HG03558 (cell line): ENCODE results near the gene RHEX.

Source experiments
- ATAC-seq: cut with Tn5 transposase; IDR thresholded peaks from one replicate; pipeline ENCODE4 v1.9.1; 2021; ENCODE audit warnings: moderate number of reproducible peaks; ENCODE audit not compliant: unreplicated experiment; ENCODE audit errors: extremely low read depth

The RHEX gene

DNA sequence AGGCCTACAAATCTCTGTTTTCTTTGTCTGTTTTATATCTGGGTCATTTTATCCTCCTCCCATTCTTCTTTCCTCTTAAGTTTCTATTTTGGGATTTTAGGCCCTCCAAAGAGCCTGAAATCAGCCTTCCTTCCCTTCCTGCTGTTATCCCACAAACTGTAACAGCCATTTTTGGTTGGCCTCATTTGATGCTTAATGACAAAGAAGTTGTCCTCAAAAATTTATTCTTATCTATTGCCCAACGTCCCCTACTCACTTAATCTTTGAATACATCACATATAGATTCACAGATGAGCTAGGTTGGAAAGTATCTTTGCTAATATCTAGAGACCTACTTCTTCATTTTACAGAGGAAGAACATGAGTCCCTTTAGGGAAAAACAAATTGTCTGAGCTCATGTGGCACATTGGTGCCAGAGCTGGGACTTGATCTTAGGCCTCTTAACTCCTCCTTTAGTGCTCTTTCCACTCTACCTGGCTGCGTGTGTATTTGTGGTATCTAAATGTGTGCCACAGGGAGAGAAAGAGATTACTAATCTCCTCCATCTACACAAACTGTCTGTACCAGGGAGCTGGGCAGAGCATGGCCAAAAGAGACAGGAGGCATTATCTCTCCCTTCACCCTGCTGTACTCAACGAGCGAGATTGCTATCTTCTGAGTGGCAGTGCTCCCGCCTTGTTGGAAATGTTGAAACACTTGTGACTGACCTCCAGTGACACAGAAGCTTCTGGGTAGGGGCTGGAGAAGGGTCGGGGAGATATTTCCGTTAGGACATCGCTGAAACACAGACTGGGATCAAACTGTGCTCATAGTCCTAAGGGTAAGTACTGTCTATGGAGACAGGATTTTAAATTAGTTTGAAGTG is 30.1 kb downstream of the RHEX start:
- no peak for ATAC-seq

DNA sequence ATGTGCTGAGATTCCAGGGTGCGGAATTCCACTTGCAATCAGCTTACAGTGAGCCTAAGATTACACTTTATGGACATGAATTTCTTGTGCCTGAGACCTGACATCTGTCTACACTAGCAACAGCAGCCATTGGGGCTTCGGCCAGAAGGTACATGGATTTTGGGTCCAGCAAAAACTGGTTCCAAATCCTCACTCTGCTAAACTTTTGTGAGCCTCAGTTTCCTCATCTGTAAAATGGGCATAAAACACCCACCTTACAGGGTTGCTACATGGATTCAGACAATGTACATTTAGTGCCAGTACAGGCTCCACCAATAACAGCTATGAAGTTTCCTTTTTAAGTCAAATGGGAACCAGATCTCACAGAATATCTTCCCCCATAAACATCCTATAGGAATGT is 30.8 kb downstream of the RHEX start:
- no peak for ATAC-seq

DNA sequence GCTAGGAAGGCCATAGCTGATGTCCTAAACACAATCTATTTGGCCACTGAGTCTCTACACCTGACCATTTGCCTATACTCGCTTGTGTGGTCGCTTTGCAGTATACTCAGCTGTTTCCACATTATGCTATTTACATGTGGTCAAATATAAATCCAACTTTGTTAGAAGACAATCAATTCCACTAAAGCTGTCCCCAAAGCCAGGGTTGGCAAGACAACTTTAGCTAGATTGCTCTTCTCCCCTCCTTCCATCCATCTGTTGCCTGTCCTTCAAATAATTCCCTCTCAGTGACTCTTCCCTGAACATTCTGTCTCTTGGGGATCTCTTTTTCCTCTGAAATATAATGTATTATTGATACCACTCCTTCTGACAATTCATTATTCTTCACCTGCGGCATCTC is 34.1 kb downstream of the RHEX start:
- ATAC-seq = no peak

DNA sequence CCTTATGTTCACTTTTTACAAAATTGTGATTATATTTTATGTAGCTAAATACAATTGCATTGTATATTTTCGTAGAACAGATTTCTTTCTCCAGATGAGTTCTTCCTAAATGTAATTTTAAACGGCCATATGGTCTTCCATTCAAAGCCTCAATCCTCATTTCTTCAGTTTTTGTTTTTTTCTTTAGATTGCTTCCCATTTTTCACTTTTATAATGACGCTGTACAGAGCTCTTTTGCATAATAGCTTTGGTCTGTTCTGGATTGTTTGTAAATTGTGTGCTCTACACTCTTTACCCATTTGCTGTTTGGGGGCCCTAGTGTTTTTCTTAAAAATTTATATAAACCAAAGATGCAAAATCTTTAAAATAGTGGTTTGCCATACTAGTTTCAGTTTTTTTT is 36.4 kb downstream of the RHEX start:
- ATAC-seq = no peak

- no peak for ATAC-seq
These were observed 41.1 kb downstream of the RHEX start for GRCh38 chr1:206094024-206094423.

DNA sequence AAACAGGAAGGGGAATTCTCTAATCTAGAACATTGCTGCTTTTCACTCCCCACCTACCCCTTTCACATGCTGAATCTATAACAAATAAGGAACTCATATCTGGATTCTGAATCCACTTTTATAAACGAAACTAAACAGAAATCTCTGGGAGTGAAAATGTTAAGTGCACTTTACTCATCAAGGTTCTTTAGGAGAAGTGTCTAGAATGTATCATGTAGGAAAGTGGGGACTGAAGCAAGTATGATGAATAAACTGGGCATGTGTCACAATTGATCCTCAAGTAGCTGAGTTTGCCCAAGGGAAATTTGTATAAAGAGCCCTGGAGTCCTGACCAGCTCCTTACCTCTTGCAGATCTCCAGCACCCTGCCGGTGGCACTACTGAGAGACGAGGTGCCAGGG is 44.4 kb downstream of the RHEX start:
- no peak for ATAC-seq

GRCh38 chr1:206098242-206098919 is 45.4 kb downstream of the RHEX start:
- no peak for ATAC-seq

GRCh38 chr1:206100226-206100815 is 47.3 kb downstream of the RHEX start:
- ATAC-seq = no peak

DNA sequence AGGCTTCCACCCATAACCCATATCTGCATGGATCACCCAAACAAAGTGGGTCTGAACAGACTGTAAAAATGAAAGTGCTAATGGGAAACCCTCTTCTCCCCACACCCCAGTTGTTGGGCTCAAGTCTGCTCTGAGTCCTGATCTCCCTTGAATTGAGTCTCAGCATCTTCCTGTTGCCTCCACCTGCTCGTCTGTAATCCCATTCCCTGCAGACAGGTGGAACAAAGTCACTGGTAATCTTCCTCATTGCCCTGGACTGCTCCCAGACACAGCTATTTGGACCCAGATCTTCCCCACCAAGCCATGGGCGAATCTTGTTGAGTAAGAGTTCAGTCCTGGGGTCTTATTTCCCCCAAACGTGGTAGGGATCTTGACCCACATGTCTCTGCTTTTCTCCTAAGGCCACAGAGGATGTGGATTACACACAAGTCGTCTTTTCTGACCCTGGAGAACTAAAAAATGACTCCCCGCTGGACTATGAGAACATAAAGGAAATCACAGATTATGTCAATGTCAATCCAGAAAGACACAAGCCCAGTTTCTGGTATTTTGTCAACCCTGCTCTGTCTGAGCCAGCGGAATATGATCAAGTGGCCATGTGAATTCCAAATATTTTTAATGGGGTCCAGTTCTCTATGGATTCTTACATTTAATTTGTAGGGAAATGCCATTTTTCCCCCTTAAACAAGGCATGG is 48.5 kb downstream of the RHEX start:
- no peak for ATAC-seq

GRCh38 chr1:206102292-206102936 is 49.4 kb downstream of the RHEX start:
- ATAC-seq = no peak

DNA sequence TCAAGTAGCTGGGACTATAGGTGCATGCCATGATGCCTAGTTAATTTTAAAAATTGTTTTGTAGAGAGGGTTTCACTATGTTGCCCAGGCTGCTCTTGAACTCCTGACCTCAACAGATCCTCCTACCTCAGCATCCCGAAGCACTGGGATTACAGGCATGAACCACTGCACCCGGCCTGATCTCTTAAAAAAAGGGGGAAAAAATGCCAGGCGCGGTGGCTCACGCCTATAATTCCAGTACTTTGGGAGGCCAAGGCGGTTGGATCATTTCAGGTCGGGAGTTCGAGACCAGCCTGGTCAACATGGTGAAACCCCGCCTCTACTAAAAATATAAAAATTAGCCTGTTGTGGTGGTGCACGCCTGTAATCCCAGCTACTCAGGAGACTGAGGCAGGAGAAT is 51.0 kb downstream of the RHEX start:
- no peak for ATAC-seq

GRCh38 chr1:206105464-206105995 is 52.6 kb downstream of the RHEX start:
- ATAC-seq = no peak

DNA sequence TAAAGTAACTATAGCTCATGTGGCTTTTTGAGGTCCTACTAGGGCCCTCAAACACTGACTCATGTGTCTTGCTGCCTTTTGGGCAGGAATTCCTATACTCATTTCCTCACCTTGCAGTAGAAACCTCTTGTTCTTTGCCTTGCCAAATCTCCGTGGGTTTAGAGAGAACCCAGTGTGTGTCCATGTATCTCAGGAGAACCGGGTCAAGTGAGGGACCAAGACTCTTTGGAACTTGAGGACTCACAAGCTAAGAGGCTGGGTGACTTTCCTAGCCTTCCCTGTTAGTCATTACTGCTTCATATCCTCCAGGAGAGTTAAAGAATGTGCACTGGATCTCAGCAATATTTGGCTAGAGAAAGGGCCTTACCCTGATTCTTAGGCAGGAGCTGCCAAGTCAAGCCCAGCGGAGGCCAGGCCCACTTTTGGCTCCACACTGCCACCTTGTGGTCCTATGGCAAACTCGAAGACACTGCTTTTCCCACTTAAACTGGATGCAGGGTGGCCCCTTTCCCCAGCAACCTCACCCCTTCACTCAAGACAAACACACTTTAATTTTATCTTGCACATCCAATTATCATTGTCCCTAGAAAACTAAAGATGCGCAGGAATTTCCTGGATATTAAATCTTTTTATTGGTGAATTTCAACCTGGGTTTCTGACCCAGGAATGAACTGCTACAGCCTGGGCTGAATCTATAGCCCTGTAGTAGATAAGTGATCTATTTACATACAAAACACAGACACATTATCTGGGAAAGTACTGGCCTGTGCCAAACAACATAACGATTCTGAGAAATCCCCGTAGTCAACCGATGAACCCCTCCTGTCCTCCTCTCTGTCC is 53.6 kb downstream of the RHEX start:
- no peak for ATAC-seq

DNA sequence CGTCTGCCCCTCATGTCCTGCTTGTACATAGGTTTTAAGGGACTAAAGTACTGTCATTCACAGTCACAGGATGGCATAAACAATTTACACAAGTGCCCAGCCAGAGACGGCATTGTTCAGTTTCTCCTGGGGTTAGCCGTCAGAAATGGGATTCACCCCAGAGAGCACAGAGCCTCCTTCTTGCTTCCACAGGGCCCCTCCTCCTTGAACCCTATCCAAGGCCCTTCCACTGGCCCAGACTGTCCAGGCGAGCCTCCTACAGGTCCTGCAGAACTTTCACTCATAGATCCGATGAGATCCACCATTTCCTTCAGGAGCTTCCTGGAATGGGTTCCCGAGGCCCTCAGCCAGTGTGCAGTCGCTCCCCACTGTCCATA is 54.2 kb downstream of the RHEX start:
- ATAC-seq = no peak

DNA sequence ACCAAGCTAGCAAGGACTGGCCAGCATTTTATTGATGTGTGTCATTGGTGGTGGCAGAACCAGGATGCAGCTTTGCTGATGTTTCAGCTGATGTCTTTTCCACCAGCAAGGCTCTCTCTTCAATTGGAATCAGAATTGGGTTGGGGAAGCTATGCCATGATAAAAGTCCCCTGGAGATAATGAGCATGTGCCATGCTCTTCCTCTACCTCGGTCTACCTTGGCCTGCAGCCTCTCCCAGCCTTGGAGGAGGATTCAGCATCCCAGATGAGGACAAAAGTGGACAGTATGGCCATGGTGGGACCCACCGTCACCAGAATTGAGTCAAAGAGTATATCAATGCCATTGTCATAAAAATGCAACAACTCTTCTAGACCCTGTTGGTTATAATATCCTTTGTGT is 55.7 kb downstream of the RHEX start:
- ATAC-seq = no peak

- ATAC-seq = no peak
These were observed 56.7 kb downstream of the RHEX start for GRCh38 chr1:206109718-206110117.

GRCh38 chr1:206110161-206110560 is 57.2 kb downstream of the RHEX start:
- ATAC-seq = no peak

- no peak for ATAC-seq
These were observed 57.8 kb downstream of the RHEX start for GRCh38 chr1:206110820-206111219.

GRCh38 chr1:206111271-206111927 is 58.4 kb downstream of the RHEX start:
- ATAC-seq = no peak
